ENCODE data around the gene VPS52. TPM values are rescaled to one million over a fixed set of nuclear protein-coding genes. Genes with fewer than 3 reads are reported as not detected.

VPS52 gene
- total RNA-seq, 1 experiment from 2014 or later = 47.1 TPM

- H4K91ac ChIP-seq (ENCODE audit: insufficient read length, low read depth, low read length) = no peak overlapping the region
- no peak overlapping the region for H2BK12ac ChIP-seq (ENCODE audit: insufficient read length, low read depth, low read length)
- Mint-ChIP-seq H3K27me3 (ENCODE audit: low read depth) (no peaks in the 10 kb centered on the region), H3K4me3 (peak overlapping the region in 1 of 2 experiments; percentile 41; a peak in 2 of 5 replicates), H3K36me3 (ENCODE audit: insufficient read depth in 1 of 3, low read depth in 3 of 3) (peaks cover 16 to 46% (median 44%) of the 10 kb centered on the region in 3 experiments), H3K9me3 (no peaks in the 10 kb centered on the region), H3K27ac (peak overlapping the region in 1 of 3 experiments; percentile 8; a peak in 2 of 7 replicates), H3K4me1 (peaks cover 13 to 21% of the 10 kb centered on the region in 2 experiments)
- H3K4ac ChIP-seq (ENCODE audit: low read depth, low read length) = no peak overlapping the region
- H2BK5ac ChIP-seq (ENCODE audit: insufficient read length, low read length) = no peak overlapping the region
- WGBS (ENCODE audit: extremely low coverage, insufficient read length, low lambda C conversion rate) = no CpG with 5 or more reads among the region's 10 CpGs
- H3K4me2 ChIP-seq (ENCODE audit: insufficient read depth, insufficient read length, low read length) = no peak overlapping the region
- no peaks in the 10 kb centered on the region for H4K20me1 ChIP-seq (ENCODE audit: control insufficient read depth, insufficient read depth, insufficient read length)
- H3K27ac ChIP-seq (ENCODE audit: insufficient read length, low read depth, low read length) = no peak overlapping the region
- H4K8ac ChIP-seq (replicated peaks; ENCODE audit: insufficient read length, low read depth, low read length) = no peak overlapping the region
- H3K56ac ChIP-seq (ENCODE audit: insufficient read length, low read depth, low read length) = no peak overlapping the region
- no peak overlapping the region for H3K18ac ChIP-seq (ENCODE audit: insufficient read length, low read depth, low read length)
- no peaks in the 10 kb centered on the region for H3K27me3 ChIP-seq (ENCODE audit: insufficient read depth, low read length)
- no peak overlapping the region for H2BK15ac ChIP-seq (ENCODE audit: low read depth, low read length)
- no peak overlapping the region for H2BK20ac ChIP-seq (ENCODE audit: low read depth, low read length, poor library complexity, severe bottlenecking)
- H3K79me2 ChIP-seq (ENCODE audit: insufficient read depth, low read length) = peaks cover 5% of the 10 kb centered on the region; the same call in 1 of the 2 replicates
- H2AFZ ChIP-seq (ENCODE audit: low read length) = no peak overlapping the region
- DNase-seq = no peak
- no peak overlapping the region for H2BK120ac ChIP-seq (ENCODE audit: low read depth, low read length, poor library complexity, severe bottlenecking)
- no peak overlapping the region for H2AK5ac ChIP-seq (ENCODE audit: insufficient read length, low read length)
- no peak overlapping the region for H4K5ac ChIP-seq (ENCODE audit: insufficient read length, low read depth, low read length)
- no peak overlapping the region for H3K23ac ChIP-seq (ENCODE audit: insufficient read length, low read depth, low read length)
- no peak overlapping the region for H3K14ac ChIP-seq (ENCODE audit: insufficient read depth, low read length)
- H3K9me3 ChIP-seq (ENCODE audit: control insufficient read depth, low read depth, low read length) = no peaks in the 10 kb centered on the region
- H3T11ph ChIP-seq (ENCODE audit: low read length) = no peak overlapping the region
- no peaks in the 10 kb centered on the region for H3K4me1 ChIP-seq (ENCODE audit: insufficient read depth, low read length)
- no peak overlapping the region for H3K9ac ChIP-seq (ENCODE audit: extremely low read depth, insufficient read length, low read length)
- no peak for TF ChIP-seq CTCF (conservative IDR thresholded peaks at IDR 0.05)
- H3K23me2 ChIP-seq (ENCODE audit: insufficient read length, low read depth, low read length, poor library complexity, severe bottlenecking) = peaks cover 25% of the 10 kb centered on the region
- H3K79me1 ChIP-seq (ENCODE audit: insufficient read depth, low read depth, low read length, poor library complexity, severe bottlenecking) = no peaks in the 10 kb centered on the region
Measured at GRCh38 chr6:33294086-33294823, 22.6 kb upstream of the VPS52 start.
